Posterior vena cava (tissue), 2 donors: ENCODE measurements around the gene GPRC5B. TPM values are rescaled to one million over a fixed set of nuclear protein-coding genes. Genes with fewer than 3 reads are reported as not detected.

ENCODE experiments used
- DNase-seq: peaks from one replicate; pipeline ENCODE4 v3.0.0-alpha.2; 2020; ENCODE audit warnings: low spot score
- intact Hi-C, 2 donors: fragments of 100-400 bp; cut with DNase I; formaldehyde crosslinking; loops; one replicate each; pipeline versions ENCODE4 v1.14.1 to v1.14.2; 2022 to 2023
- total RNA-seq, 2 donors: library from RNA; stranded (reverse); fragmentation: NEBNext Ultra II Directional; extraction: Animal tissue kit (Norgen Biotek cat#: 25700); gene quantifications; one replicate each; pipeline ENCODE4 v1.2.1, GENCODE V29; 2021
- donor health status: DM: yes; HTN: yes; CAD: no.
- donor health status: DM: yes; HTN: yes; CAD: no.

GPRC5B gene
- total RNA-seq, 2 donors from 2014 or later: 21.9 to 31.4 TPM

GRCh38 chr16:19878757-19879156 lies 5.9 kb downstream of the GPRC5B start:
- DNase-seq: no peak
- intact Hi-C loops: no loop called here

DNA sequence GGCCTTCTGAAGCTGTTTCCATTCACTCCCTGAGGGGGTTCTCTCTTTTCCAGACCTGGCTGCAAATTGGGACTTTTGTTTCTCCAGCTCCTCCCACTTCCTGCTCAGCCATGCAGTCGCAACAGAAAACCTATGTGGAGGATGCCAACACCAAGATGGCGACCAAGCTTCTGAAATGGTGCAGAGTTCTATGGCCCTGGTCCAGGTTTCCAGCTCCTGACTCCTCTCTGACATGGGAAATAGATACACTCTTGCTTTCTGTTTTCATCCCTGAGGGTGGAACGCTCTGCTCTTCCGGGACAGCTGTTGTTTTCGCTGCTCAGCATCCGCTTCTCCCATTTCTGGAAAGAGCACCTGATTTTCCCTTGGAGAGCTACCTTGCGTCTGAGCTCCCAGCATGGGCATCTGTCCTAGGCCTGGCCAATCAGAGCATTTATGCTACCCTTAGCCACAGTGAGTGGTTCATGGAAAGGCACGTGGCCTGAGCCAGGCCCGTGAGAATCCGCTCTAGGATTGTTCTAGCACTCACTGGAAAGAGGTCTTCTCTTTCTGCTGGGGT lies 8.1 kb downstream of the GPRC5B start:
- no peak for DNase-seq
- intact Hi-C loops: no loop called here

- intact Hi-C loops: no loop called here
Observed at GRCh38 chr16:19875900-19876299, 8.7 kb downstream of the GPRC5B start.

DNA sequence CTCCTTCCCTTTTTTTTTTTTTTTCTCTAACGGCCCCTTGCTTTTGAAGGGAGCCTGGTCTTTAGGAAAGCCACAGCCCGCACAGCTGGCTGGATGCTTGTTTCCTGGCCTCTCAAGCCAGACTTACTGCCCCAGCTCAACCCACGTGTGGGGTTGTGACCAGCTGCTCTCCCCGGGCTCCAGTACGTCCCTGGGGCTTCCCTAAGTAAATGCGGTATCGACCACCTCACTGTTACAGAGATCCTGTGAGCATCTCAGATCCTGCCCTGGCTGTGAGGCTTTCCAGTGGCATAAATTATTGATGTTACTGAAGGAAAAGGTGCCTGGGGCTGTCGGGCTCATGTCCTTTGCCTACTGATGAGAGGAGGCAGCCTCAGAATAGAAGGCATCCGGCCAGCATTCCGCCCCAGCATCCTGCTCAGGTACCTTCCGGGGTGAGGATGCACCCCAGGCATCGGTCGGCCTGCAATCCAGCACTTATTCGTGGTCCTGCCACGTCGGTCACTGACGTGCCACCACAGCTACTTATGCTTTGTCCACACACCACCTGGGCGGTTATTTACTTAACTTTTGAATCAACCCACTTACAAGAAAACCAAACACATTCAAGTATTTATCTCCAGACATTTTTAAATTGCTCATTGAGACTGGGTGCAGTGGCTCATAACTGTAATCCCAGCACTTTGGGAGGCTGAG lies 9.6 kb downstream of the GPRC5B start:
- no peak for DNase-seq
- intact Hi-C loops: no loop called here

More at GRCh38 chr16:19875900-19876299, 8.7 kb downstream of the GPRC5B start:
- no peak for DNase-seq

DNA sequence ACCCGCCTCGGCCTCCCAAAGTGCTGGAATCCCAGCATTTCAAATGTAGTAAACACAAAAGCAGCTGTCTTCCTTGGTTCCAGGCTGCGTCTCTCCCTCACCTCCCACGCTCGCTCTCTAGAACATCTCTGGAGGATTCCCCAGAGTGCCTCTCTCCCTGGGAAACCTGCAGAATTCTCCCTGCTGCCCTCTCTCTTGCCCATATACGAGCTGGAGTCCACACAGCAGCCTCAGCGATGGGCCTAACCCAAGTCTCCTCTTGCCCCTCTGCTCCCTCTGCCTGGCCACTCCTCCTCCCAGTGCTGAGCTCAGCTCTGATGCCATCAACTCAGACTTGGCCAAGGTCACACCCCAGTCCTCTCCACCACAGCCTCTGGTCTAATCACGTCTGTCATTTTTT lies 10.6 kb downstream of the GPRC5B start:
- DNase-seq: no peak
- intact Hi-C loops: no loop called here

DNA sequence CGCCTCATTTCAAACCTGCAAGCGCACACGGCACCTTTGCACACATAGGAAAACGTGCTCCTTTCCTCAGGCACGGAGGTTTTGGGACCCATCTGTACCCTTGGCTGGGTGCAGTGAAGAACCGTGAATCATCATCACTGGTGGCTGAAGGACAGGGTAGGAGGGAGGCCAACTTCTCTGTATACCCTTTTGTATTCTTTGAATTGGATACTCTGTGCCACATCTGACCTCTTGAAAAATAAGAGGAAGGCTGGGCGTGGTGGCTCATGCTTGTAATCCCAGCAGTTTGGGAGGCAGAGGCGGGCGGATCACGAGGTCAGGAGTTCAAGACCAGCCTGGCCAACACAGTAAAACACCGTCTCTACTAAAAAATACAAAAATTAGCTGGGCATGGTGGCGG lies 11.7 kb downstream of the GPRC5B start:
- intact Hi-C loops: no loop called here
- no peak for DNase-seq

DNA sequence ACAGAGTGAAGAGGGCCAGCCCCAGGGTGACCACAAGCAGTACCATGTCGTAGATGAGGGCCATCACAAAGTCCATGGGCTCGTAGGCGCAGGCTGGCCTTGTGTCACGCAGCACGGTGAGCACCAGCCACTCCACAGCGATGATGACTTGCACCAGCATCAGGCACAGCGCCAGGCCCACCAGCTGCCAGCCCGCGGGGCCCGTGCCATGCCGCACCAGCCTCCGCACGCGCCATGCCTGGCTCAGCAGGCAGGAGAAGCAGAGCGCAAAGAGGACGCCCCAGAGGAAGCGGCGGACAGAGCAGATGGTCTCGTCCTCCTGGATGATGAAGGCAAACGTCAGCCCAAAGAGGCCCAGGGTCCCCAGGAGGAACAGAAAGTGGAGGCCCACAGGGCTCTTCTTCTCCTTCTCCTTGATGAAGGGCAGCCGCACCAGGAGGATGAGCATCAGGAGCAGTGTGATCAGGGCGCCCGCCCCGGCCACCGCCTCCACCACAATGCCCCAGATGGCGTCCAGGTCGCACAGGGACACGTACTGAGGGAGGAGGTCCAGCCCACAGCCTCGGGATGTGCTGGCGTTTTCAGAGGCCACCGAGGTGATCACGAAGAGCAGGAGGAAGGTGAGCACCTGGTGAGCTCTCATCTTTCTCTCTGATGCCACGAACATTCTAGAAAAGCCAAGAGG lies 12.3 kb downstream of the GPRC5B start:
- intact Hi-C loops: no loop called here
- no peak for DNase-seq

DNA sequence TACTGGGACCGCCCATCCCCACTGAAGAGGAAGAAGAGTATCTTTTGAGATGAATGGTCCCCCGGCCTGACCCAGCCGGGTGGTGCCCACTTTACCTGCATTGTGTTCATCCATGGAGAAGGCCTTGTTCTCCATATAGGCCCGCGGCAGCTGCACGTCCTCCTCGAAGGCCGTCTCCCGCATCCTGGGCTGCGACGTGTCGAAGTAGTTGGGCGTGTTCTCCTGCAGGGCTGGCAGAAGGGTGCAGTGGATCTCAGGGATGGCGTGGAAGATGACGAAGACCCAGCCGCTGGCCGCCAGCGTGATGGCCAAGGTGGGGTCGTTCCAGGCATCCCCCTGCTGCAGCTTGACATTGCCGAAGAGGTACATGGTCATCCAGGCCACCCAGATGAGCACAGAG lies 12.9 kb downstream of the GPRC5B start:
- DNase-seq: no peak
- intact Hi-C loops: no loop called here

DNA sequence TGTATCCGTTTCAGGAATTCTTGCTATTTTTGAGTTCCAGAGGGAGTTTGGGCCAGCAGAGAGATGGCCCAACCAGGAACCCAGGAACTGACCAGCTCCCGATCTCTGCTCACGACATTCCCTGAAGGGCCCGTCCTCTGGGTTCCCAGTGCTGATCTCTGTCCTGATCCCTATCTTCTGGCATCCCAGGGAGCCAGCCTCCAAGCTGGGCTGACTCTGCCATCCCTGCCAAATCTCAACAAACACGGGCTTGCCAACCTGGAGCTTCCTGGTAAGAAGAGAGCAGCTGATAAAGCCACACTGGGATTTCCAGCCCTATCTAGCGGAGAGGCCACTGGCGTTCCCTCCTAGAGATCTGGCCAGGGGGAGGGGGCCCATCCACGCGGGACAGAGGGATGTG lies 16.2 kb downstream of the GPRC5B start:
- intact Hi-C loops: no loop called here
- DNase-seq: no peak

GRCh38 chr16:19864566-19864965 lies 20.1 kb downstream of the GPRC5B start:
- DNase-seq: peak; percentile 41
- intact Hi-C loops: no loop called here

GRCh38 chr16:19863990-19864389 lies 20.7 kb downstream of the GPRC5B start:
- intact Hi-C loops: no loop called here
- DNase-seq: peak; percentile 67

- intact Hi-C loops: no loop called here
- no peak for DNase-seq
Observed at GRCh38 chr16:19861811-19862327, 22.8 kb downstream of the GPRC5B start.

DNA sequence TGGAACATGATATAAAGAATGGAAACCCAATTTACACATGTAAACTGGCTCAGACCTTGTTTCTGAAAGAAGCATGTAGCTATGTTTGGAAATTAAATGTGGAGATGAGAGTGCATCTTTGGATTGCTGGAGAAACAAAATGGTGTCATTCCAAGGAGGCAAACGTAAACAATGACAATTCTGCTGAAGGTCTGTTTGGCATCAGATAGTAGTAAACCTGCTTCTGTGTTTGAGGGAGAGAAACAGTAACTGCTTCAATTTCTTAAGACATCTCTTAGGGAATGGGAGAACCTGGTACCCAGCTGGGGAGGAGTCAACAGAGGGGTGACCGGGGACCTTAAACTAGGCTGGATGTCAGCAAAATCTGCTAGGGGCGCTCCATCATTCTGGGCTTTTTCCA lies 23.5 kb downstream of the GPRC5B start:
- no peak for DNase-seq

DNA sequence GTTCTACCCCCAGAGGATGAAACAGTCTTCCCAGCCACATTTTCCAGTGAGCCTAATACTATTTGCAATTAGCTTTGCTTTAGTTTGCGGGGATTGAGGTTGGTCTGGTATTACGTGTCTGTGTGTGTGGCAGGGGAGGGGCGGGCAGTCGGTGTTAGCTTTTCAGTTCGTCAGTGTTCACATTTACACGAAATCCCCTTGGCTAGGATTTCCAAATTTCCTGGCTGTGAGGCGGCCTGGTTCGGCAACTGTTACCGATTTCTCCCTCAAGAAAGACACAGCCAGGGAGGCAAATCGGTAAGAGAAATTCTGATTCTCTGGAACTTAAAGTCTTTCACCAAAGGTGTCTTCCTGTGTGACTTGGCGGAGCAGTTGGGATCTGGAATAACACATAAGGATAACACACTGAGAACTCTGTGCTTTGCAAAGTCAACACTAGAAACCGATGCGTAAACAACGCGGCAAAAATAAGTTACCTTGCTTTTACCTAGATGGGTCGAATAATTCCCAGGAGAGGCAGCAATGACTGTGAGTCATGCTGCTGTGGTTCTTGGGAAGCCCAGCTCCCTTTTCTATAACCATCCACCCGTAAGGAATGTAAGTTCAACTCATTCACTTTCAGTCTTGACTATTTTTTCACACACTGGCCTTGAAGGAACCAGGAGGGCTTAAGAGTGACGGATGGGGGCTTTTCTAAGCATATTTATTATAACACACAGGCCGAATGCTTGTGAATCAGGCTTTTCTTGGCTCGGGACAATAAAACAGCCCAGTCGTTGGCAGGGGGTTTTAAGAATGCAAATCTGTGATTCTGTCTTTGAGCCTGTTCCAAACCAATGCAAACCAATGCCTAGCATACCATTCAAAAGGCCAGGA lies 24.2 kb downstream of the GPRC5B start:
- intact Hi-C loops: no loop called here
- DNase-seq: no peak

More for the DNA sequence above, 23.5 kb downstream of the GPRC5B start:
- intact Hi-C loops: no loop called here

DNA sequence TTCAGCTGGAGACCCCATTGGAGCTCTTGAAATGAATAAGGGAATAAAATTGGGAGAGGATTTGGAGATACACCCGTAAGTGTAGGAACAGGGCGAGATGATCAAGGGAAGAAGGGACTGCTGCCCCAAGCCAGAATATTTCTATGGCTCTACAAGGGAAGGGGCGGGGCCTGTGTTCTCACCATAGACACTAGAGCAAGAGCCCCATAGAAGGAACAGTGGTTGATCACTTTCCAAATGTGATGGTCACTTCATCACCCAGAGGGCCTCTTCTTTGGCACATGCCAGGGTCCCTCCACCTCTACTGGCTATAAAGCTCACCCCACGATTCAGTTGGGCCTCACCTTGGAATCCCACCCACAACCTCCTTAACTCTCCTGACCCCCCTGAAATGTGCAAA lies 25.0 kb downstream of the GPRC5B start:
- no peak for DNase-seq
- intact Hi-C loops: no loop called here

DNA sequence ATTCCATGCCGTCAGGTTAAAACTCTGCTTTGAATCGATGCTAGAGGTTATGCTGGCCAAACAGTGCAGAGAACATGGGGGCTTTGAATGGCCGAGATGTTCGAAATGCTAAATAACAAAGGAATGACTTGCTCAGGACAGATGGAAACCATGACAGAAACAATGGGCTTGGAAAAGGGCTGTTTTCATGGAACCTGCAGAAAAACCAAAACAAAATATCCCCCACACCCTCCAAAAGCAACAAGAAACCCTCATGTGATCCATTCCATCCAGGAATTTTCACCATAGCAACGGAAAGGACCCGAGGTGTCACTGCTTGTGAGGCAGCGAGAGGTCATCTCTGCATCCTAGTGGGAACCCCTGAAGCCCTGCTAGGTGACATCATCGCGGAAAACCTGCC lies 25.5 kb downstream of the GPRC5B start:
- intact Hi-C loops: no loop called here

DNA sequence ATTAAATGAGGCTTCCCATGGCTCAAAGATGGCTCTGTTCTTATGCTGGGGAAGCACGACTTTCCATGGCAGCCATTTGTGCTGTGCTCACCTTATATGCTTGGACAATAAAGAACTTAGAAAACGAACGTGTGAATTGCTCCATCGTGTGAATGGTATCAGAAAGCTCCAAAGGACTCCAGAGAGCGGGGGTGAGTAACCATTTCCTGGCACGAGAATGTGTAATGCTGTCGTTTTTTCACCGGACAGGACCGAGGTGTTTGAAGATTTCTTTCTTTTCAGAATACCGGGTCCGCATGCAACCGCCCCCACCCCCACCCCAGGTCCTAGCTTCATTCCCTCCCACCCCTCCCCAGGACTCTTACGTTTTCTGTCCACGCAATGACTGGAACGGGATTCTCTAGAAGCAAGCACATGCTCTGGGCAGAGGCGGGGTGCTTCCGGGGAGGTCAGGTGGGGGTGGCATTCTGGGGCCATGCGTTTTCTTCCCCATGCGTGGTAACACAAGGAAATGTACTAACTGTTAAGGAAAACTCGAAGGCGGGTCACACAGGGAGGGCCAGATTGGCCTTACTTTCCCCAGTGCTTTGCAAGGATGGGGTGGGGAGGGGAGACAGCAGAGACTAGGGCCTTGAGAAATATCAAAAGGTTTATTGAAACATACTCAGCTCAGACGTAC lies 26.2 kb downstream of the GPRC5B start:
- intact Hi-C loops: no loop called here
- no peak for DNase-seq

More for the DNA sequence above, 25.5 kb downstream of the GPRC5B start:
- no peak for DNase-seq

DNA sequence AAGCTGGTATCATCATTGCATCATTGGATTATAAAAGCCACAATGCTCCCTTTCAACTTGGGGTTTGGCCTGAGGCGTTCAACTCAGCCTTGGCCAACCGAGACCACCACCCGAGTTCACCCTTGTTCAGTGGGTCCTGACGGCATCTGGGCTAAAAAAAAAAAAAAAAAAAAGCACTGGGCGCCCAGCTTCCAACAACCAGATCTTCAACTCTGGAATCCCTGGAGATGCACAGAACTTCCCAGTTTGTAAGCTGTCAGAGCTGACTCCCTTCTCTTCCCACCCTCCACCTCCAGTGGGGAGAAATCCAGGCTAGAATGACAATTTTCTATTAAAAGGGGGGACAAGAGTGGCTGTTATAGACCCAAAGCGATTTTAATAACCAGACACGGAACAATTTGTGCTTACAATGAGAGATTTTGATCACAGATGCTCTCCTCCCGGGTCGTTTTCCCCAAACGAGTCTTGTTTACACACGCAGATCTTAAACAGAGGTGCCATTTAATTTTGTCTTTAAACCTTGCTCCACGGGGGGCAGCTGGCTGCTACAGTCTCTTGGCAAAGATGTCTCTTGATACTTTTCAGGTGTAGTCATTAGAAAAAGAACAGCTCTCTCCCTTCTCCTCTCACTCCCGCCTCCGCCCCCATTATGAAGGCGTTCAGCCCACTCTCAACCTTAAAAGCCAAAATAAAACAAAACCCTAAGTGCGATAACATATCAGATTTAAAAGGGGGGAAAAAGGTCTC lies 26.9 kb downstream of the GPRC5B start:
- intact Hi-C loops: no loop called here

More for the DNA sequence above, 26.9 kb downstream of the GPRC5B start:
- no peak for DNase-seq
